Measurements from ENCODE around the gene GNAT3.

GNAT3 gene

DNA sequence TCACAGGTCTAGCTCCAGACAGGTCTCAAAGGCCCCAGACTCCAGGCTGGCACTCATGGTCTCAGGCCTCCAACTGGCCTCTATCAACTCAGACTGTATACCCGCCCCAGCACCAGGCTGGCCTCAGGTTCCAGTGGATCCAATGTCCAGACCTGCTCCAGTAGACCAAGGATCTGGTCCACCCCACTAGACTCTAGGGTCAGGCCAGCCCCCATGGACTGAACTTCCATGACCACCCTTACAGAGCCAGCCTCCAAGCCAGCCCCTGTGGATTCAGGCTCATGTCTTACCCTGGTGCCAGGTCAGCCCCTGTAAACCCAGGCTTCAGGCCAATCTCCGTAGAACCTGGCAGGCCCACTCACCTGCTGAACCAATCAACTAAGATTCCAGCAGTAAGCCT, 16.8 kb upstream of the GNAT3 start:
- in situ Hi-C loops (cut with HindIII; ENCODE audit: low sequenced_read_pairs), result no loop called here
- H3K4me3 ChIP-seq (ENCODE audit: low read depth, low read length), result no peak overlapping the region
- no peak for DNase-seq (ENCODE audit: low read depth)
- TF ChIP-seq, protein P1, sequence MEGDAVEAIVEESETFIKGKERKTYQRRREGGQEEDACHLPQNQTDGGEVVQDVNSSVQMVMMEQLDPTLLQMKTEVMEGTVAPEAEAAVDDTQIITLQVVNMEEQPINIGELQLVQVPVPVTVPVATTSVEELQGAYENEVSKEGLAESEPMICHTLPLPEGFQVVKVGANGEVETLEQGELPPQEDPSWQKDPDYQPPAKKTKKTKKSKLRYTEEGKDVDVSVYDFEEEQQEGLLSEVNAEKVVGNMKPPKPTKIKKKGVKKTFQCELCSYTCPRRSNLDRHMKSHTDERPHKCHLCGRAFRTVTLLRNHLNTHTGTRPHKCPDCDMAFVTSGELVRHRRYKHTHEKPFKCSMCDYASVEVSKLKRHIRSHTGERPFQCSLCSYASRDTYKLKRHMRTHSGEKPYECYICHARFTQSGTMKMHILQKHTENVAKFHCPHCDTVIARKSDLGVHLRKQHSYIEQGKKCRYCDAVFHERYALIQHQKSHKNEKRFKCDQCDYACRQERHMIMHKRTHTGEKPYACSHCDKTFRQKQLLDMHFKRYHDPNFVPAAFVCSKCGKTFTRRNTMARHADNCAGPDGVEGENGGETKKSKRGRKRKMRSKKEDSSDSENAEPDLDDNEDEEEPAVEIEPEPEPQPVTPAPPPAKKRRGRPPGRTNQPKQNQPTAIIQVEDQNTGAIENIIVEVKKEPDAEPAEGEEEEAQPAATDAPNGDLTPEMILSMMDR (IDR thresholded peaks at IDR 0.05; ENCODE audit: low read depth, low read length, missing control alignments), result no peak

DNA sequence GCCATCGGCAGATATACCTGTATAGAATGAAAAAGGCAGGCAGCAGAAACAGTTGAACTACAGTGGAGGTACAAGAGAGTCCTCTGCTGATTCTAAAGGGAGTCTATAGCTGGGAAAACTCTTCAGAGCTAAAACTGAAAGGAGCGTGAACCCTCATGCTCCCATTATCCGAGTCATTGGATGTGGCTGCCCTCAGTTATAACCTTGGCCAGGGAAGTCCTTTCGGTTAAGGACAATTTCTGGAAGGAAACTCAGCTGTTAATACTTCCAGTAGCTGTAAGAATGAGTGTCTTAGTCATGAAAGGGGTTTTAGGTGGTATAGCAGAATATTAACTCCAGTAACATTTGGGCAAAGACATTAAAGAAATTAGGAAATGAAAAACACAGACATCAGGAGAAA, 14.6 kb upstream of the GNAT3 start:
- in situ Hi-C loops (cut with HindIII; ENCODE audit: low sequenced_read_pairs), result no loop called here
- no peak for DNase-seq (ENCODE audit: low read depth)
- TF ChIP-seq, protein P1 (IDR thresholded peaks at IDR 0.05; ENCODE audit: low read depth, low read length, missing control alignments), result no peak
- no peak overlapping the region for H3K4me3 ChIP-seq (ENCODE audit: low read depth, low read length)

DNA sequence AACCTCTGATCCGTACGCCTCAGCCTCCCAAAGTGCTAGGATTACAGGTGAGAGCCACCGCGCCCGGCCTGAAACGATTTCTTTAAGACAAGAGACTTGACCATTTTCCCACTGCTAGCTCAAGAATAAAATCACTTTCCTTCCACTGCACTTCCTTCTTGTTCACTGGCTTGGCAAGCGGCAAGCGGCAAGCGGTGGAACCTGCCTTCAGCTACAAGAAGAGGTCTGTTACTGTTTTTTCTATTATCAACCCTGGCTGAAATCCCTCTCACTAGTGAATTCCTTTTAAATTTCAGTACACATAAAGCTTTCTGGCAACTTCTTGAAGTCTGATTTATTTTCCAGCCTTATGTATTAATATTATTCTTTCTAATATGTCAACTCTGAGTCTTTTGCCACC, 12.8 kb upstream of the GNAT3 start:
- no peak overlapping the region for H3K4me3 ChIP-seq (ENCODE audit: low read depth, low read length)
- DNase-seq (ENCODE audit: low read depth), result no peak
- in situ Hi-C loops (cut with HindIII; ENCODE audit: low sequenced_read_pairs), result no loop called here
- TF ChIP-seq, protein P1 (IDR thresholded peaks at IDR 0.05; ENCODE audit: low read depth, low read length, missing control alignments), result no peak

DNA sequence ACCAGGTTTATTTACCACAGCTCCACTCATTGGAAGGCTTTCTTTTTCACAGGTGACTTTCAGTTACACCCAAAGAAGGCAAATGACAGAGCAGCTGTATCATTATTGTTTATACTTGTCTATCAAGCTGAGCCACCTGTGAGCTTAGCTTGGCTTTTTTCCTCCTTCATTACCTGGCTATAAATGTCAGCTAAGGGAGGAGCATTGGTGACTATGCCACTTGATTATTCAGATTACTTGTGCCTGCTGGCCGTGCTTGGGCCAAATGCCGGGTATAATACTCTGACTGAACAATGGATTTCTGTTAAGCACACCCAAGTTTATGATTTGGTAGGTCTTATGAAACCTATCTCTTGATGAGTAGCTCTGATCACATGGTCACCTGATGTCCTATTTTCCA, 9.9 kb upstream of the GNAT3 start:
- DNase-seq (ENCODE audit: low read depth), result no peak
- in situ Hi-C loops (cut with HindIII; ENCODE audit: low sequenced_read_pairs), result no loop called here

DNA sequence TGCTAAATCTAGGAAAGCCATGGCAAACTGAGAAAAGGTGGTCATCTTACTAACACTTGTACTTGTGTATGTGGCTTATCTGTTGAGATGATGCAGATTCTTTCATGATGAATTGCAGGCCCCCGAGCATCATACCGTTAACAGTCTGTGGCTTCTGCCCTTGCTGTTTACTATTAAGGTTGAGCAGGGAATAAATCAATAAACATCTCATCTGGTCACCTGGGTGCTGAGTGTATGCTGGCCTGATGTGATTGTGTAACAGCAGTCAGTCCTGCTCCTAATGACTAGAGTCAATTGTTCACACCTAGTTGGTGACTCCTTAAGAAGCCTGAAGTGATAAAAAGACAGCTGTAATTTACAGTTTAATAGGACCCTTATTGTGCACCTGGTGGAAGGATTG, 8.3 kb upstream of the GNAT3 start:
- no peak for DNase-seq (ENCODE audit: low read depth)
- no peak overlapping the region for H3K4me3 ChIP-seq (ENCODE audit: low read depth, low read length)
- in situ Hi-C loops (cut with HindIII; ENCODE audit: low sequenced_read_pairs), result no loop called here
- TF ChIP-seq, protein P1 (IDR thresholded peaks at IDR 0.05; ENCODE audit: low read depth, low read length, missing control alignments), result no peak

More for the DNA sequence above, 9.9 kb upstream of the GNAT3 start:
- TF ChIP-seq, protein P1 (IDR thresholded peaks at IDR 0.05; ENCODE audit: low read depth, low read length, missing control alignments), result no peak
- H3K4me3 ChIP-seq (ENCODE audit: low read depth, low read length), result no peak overlapping the region

DNA sequence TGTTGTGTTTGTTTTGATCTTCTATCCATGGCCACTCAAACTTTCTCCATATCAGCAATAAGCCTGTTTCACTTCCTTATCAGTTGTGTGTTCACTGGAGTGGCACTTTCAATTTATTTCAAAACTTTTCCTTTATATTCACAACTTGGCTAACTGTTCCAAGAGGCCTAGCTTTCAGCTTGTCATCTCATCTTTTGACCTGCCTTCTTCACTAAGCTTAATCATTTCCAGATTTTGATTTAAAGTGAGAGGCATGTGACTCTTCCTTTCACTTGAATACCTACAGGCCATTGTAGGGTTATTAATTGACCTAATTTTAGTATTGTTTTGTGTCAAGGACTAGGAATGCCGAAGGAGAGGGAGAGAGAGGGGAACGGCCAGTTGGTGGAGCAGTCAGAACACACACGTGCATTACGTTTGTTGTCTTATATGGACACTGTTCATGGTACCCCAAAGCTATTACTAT, 5.5 kb upstream of the GNAT3 start:
- in situ Hi-C loops (cut with HindIII; ENCODE audit: low sequenced_read_pairs), result no loop called here
- no peak for DNase-seq (ENCODE audit: low read depth)
- TF ChIP-seq, protein P1 (IDR thresholded peaks at IDR 0.05; ENCODE audit: low read depth, low read length, missing control alignments), result no peak
- H3K4me3 ChIP-seq (ENCODE audit: low read depth, low read length), result no peak overlapping the region

DNA sequence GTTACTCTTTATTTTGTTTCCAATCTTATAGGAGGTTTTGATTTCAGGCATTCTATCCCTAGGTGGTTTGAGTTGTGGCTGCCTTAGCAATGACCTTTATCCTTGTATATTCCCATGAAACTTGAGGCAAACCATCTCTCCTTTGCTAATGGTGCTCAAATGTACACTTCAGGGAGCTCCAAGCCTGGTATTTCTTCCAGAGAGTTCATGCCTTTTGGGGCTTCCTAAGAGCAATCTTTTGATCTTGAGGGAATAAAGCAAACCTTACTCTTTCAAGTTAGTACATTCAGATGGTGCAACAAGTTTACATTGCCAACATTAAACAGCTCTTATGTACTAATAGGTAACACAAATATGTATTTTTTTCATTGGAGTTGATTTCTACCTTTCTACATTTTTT, 3.4 kb upstream of the GNAT3 start:
- TF ChIP-seq, protein P1 (IDR thresholded peaks at IDR 0.05; ENCODE audit: low read depth, low read length, missing control alignments), result no peak
- no peak overlapping the region for H3K4me3 ChIP-seq (ENCODE audit: low read depth, low read length)
- DNase-seq (ENCODE audit: low read depth), result no peak
- in situ Hi-C loops (cut with HindIII; ENCODE audit: low sequenced_read_pairs), result no loop called here
